PC-3 (cell line): ENCODE measurements around the gene GET3. TPM values are rescaled to one million over a fixed set of nuclear protein-coding genes. Genes with fewer than 3 reads are reported as not detected.

Source experiments
- ATAC-seq: fragments of 200-7000 bp; cut with Tn5 transposase; 2 replicates; pipeline ENCODE4 v1.9.1; 2020; ENCODE audit warnings: mild to moderate bottlenecking, moderate library complexity
- BruUV-seq: library from RNA; stranded (reverse); fragments of 400-500 nt; replicated peaks from 2 replicates; lab custom pipeline; 2021; lab: Mats Ljungman, UMichigan
- CTCF ChIA-PET: fragments of 300-600 bp; sonication (Branson Sonifier 250); formaldehyde crosslinking; loops from one replicate; lab custom pipeline; 2022; ENCODE audit warnings: antibody characterized with exemption; lab: Charles Lee
- POLR2A ChIA-PET: fragments of 300-600 bp; sonication (Branson Sonifier 250); formaldehyde crosslinking; loops from one replicate; lab custom pipeline; 2022; ENCODE audit warnings: antibody characterized with exemption; ENCODE audit not compliant: unreplicated experiment; lab: Charles Lee
- DNase-seq: peaks from one replicate; pipeline ENCODE4 v3.0.0-alpha.2; 2015
- H2AFZ ChIP-seq: fragments of 300-600 bp; sonication (generic); 2 replicates; pipeline ENCODE4 v1.6.0; 2016; ENCODE audit warnings: antibody characterized with exemption, low read length
- H3F3A ChIP-seq: fragments of 300-600 bp; sonication (generic); one replicate; pipeline ENCODE4 v1.6.0; 2017; ENCODE audit warnings: antibody characterized with exemption, low read length, control low read depth, mild to moderate bottlenecking; ENCODE audit not compliant: unreplicated experiment
- H3K27ac ChIP-seq: fragments of 300-600 bp; sonication (generic); 2 replicates; pipeline ENCODE4 v1.5.1; 2016; ENCODE audit warnings: mild to moderate bottlenecking, low read length
- H3K27me3 ChIP-seq: fragments of 300-600 bp; sonication (generic); 2 replicates; pipeline ENCODE4 v1.6.1; 2016; ENCODE audit warnings: low read length, mixed read lengths
- H3K36me3 ChIP-seq: fragments of 300-600 bp; sonication (generic); 2 replicates; pipeline ENCODE4 v1.6.1; 2016; ENCODE audit warnings: low read depth, mixed run types, low read length, mixed read lengths
- H3K4me1 ChIP-seq: fragments of 300-600 bp; sonication (generic); 2 replicates; pipeline ENCODE4 v1.5.1; 2016; ENCODE audit warnings: low read length; ENCODE audit not compliant: insufficient read depth
- H3K4me2 ChIP-seq: fragments of 300-600 bp; sonication (generic); 2 replicates; pipeline ENCODE4 v1.6.0; 2016; ENCODE audit warnings: low read length
- H3K4me3 ChIP-seq: fragments of 300-600 bp; sonication (generic); 2 replicates; pipeline ENCODE4 v1.5.1; 2016; ENCODE audit warnings: mild to moderate bottlenecking, low read length, mixed read lengths
- H3K79me2 ChIP-seq: fragments of 300-600 bp; sonication (generic); 2 replicates; pipeline ENCODE4 v1.6.1; 2017; ENCODE audit warnings: low read length, mixed read lengths
- H3K9ac ChIP-seq: fragments of 300-600 bp; sonication (generic); 2 replicates; pipeline ENCODE4 v1.6.0; 2016; ENCODE audit warnings: mild to moderate bottlenecking, low read length
- H3K9me2 ChIP-seq: fragments of 300-600 bp; sonication (generic); replicated peaks from 2 replicates; pipeline ENCODE4 v1.6.1; 2016; ENCODE audit warnings: mixed run types, low read length, mixed read lengths
- H3K9me3 ChIP-seq: fragments of 300-600 bp; sonication (generic); 2 replicates; pipeline ENCODE4 v1.6.1; 2016; ENCODE audit warnings: low read length, mixed read lengths
- H4K20me1 ChIP-seq: fragments of 300-600 bp; sonication (generic); 2 replicates; pipeline ENCODE4 v1.6.1; 2016; ENCODE audit warnings: low read length, mixed read lengths
- CTCF ChIP-seq: fragments of 300-600 bp; sonication (generic); conservative IDR thresholded peaks from 2 replicates; pipeline ENCODE4 v1.5.1; 2017; ENCODE audit warnings: antibody characterized with exemption, low read depth, mild to moderate bottlenecking, low read length
- EZH2 ChIP-seq: fragments of 300-600 bp; sonication (generic); IDR thresholded peaks from one replicate; pipeline ENCODE4 v1.6.1; 2017; ENCODE audit warnings: antibody characterized with exemption, mild to moderate bottlenecking, low read length; ENCODE audit not compliant: unreplicated experiment
- EZH2phosphoT487 ChIP-seq: fragments of 300-600 bp; sonication (generic); IDR thresholded peaks from 2 replicates; pipeline ENCODE4 v1.6.1; 2018; ENCODE audit warnings: mild to moderate bottlenecking, antibody characterized with exemption, low read length, borderline replicate concordance
- intact Hi-C: fragments of 100-400 bp; cut with micrococcal nuclease; formaldehyde crosslinking; loops from 2 replicates; pipeline ENCODE4 v1.9.0; 2023
- total RNA-seq: library from RNA; depleted of rRNA; stranded (reverse); fragments of >200 nt; gene quantifications from 2 replicates; pipeline ENCODE4 v1.2.3, GENCODE V29; 2014

The GET3 gene
- total RNA-seq, 1 experiment from 2014 or later, result 264 TPM

- Histone ChIP-seq H3K9me2 (no peaks in the 10 kb centered on the region), H3K4me1 (no peaks in the 10 kb centered on the region), H4K20me1 (no peaks in the 10 kb centered on the region), H3K27me3 (no peaks in the 10 kb centered on the region), H3K4me2 (no peak overlapping the region), H3K36me3 (peaks cover 20% of the 10 kb centered on the region), H3K9me3 (no peaks in the 10 kb centered on the region), H3K4me3 (no peak overlapping the region), H2AFZ (no peak overlapping the region), H3K79me2 (no peaks in the 10 kb centered on the region), H3K9ac (no peak overlapping the region), H3K27ac (no peak overlapping the region), H3F3A (no peaks in the 10 kb centered on the region)
- BruUV-seq, result no TSS peak
- POLR2A ChIA-PET, result interaction anchor here (0.6 kb wide), 1 partner anchor 9 kb away, joined by 6 read pairs; no protein-coding TSS in a partner anchor
- no peak for DNase-seq
- intact Hi-C loops, result no loop called here
- CTCF ChIA-PET, result interaction anchor here (0.6 kb wide), 1 partner anchor 71 kb away, joined by 3 read pairs; no protein-coding TSS in a partner anchor
- no peak for ATAC-seq
- TF ChIP-seq EZH2phosphoT487 (no peak), CTCF (no peak), EZH2 (no peak)
Observed at GRCh38 chr19:12767666-12768065, 30.4 kb downstream of the GET3 start.

GRCh38 chr19:12769689-12770088 is 32.4 kb downstream of the GET3 start:
- Histone ChIP-seq H3K36me3 (peaks cover 12% of the 10 kb centered on the region; the same call in 1 of the 2 replicates), H3K4me2 (no peak overlapping the region), H3K79me2 (no peaks in the 10 kb centered on the region), H2AFZ (no peak overlapping the region), H3K4me3 (no peak overlapping the region), H3K9ac (no peak overlapping the region), H4K20me1 (no peaks in the 10 kb centered on the region), H3F3A (peaks cover 4% of the 10 kb centered on the region), H3K4me1 (peaks cover 14% of the 10 kb centered on the region), H3K27ac (no peak overlapping the region), H3K9me3 (no peaks in the 10 kb centered on the region), H3K27me3 (no peaks in the 10 kb centered on the region), H3K9me2 (no peaks in the 10 kb centered on the region)
- TF ChIP-seq EZH2phosphoT487 (no peak), CTCF (no peak), EZH2 (no peak)
- POLR2A ChIA-PET, result no interaction called here
- no TSS peak for BruUV-seq
- no peak for DNase-seq
- no peak for ATAC-seq
- intact Hi-C loops, result no loop called here
- CTCF ChIA-PET, result no interaction called here

- DNase-seq (no peak), ATAC-seq (no peak)
- BruUV-seq, result no TSS peak
- Histone ChIP-seq H3K4me1 (peaks cover 18% of the 10 kb centered on the region), H3K9me3 (no peaks in the 10 kb centered on the region), H2AFZ (no peak overlapping the region), H3K79me2 (no peaks in the 10 kb centered on the region), H3F3A (peaks cover 4% of the 10 kb centered on the region), H3K4me2 (no peak overlapping the region), H3K27me3 (no peaks in the 10 kb centered on the region), H3K36me3 (peaks cover 6% of the 10 kb centered on the region; the same call in 1 of the 2 replicates), H3K9me2 (no peaks in the 10 kb centered on the region), H3K9ac (no peak overlapping the region), H3K27ac (no peak overlapping the region), H4K20me1 (no peaks in the 10 kb centered on the region), H3K4me3 (no peak overlapping the region)
- intact Hi-C loops, result no loop called here
- CTCF ChIA-PET, result no interaction called here
- TF ChIP-seq CTCF (no peak), EZH2 (no peak)
- POLR2A ChIA-PET, result no interaction called here
Observed at GRCh38 chr19:12770922-12771321, 33.6 kb downstream of the GET3 start.
